Activated T-helper 17 cell treated with anti-CD3 and anti-CD28 coated beads, Interleukin-2, amount 50 U/mL, for 72 hours (primary cell): Measurements from ENCODE around the gene ANKRD40. TPM values are rescaled to one million over a fixed set of nuclear protein-coding genes. Genes with fewer than 3 reads are reported as not detected.

ENCODE experiments used
- total RNA-seq, 2 donors: library from RNA; stranded (reverse); gene quantifications; one replicate each; pipeline ENCODE4 v1.2.3, GENCODE V29; 2022

ANKRD40 gene
- total RNA-seq, 2 donors from 2014 or later: 13.0 to 29.9 TPM

Other genes starting within 250 kb of the ANKRD40 start
- not detected for gene CHAD, start 239.0 kb downstream of the ANKRD40 start, total RNA-seq
- gene RSAD1, start 229.1 kb downstream of the ANKRD40 start, total RNA-seq: 10 to 100 TPM; 21.3 to 29.5 TPM
- gene MYCBPAP, start 199.5 kb downstream of the ANKRD40 start, total RNA-seq: 1 to 10 TPM; 2.1 to 3.2 TPM
- gene EPN3, start 175.2 kb downstream of the ANKRD40 start, total RNA-seq: not detected
- 10 to 100 TPM in 1 of 2 donors, 1 to 10 TPM in 1; 9.1 to 12.7 TPM for gene SPATA20, start 160.7 kb downstream of the ANKRD40 start, total RNA-seq
- gene CACNA1G, start 147.2 kb downstream of the ANKRD40 start, total RNA-seq: under 1 TPM in 1 of 2 donors, not detected in 1; 0.11 TPM
- under 1 TPM in 1 of 2 donors, not detected in 1; 0.40 TPM for gene ABCC3, start 73.0 kb downstream of the ANKRD40 start, total RNA-seq
- gene LUC7L3, start 11.7 kb upstream of the ANKRD40 start, total RNA-seq: 100 to 1,000 TPM; 113 to 142 TPM
- not detected for gene ANKRD40CL, start 59.6 kb upstream of the ANKRD40 start, total RNA-seq
- not detected for gene WFIKKN2, start 127.7 kb upstream of the ANKRD40 start, total RNA-seq
- gene TOB1, start 158.4 kb upstream of the ANKRD40 start, total RNA-seq: 10 to 100 TPM; 33.1 to 40.8 TPM